Erythroblast (primary cell): ENCODE data around the gene NR1I3.

Source experiments
- GATA1 ChIP-seq: IDR thresholded peaks from 2 replicates; pipeline ENCODE4 v1.6.1; 2011; ENCODE audit warnings: low read depth, mild to moderate bottlenecking, control low read depth, low read length, moderate library complexity
- POLR2A ChIP-seq: IDR thresholded peaks from 2 replicates; pipeline ENCODE4 v1.6.1; 2011; ENCODE audit warnings: mild to moderate bottlenecking, low read length

- TF ChIP-seq POLR2A (no peak), GATA1 (no peak)
Observed at GRCh38 chr1:161285521-161285920, 47.5 kb upstream of the NR1I3 start.
